IMR-90 (cell line): ENCODE measurements around the gene TBX15.

ENCODE experiments used
- BHLHE40 ChIP-seq: fragments of 150-350 bp; IDR thresholded peaks from 2 replicates; pipeline ENCODE4 v1.6.1; 2016; ENCODE audit warnings: mild to moderate bottlenecking, low read depth, low read length
- CEBPB ChIP-seq: IDR thresholded peaks from 2 replicates; pipeline ENCODE4 v1.6.1; 2012; ENCODE audit warnings: low read depth, low read length, improper control_type of control experiment
- CHD1 ChIP-seq: IDR thresholded peaks from 2 replicates; pipeline ENCODE4 v1.6.1; 2012; ENCODE audit warnings: low read depth, low read length, improper control_type of control experiment
- FOS ChIP-seq: fragments of 150-350 bp; IDR thresholded peaks from 2 replicates; pipeline ENCODE4 v1.6.1; 2016; ENCODE audit warnings: low read depth, low read length
- MAFK ChIP-seq: IDR thresholded peaks from 2 replicates; pipeline ENCODE4 v1.6.1; 2012; ENCODE audit warnings: low read depth, low read length, improper control_type of control experiment
- MXI1 ChIP-seq: IDR thresholded peaks from 2 replicates; pipeline ENCODE4 v1.6.1; 2012; ENCODE audit warnings: low read depth, mild to moderate bottlenecking, low read length, moderate library complexity, borderline replicate concordance
- POLR2A ChIP-seq: IDR thresholded peaks from 2 replicates; pipeline ENCODE4 v1.6.1; 2012; ENCODE audit warnings: mild to moderate bottlenecking, low read depth, low read length
- RAD21 ChIP-seq: IDR thresholded peaks from 2 replicates; pipeline ENCODE4 v1.6.1; 2012; ENCODE audit warnings: low read length, improper control_type of control experiment
- RCOR1 ChIP-seq: IDR thresholded peaks from 2 replicates; pipeline ENCODE4 v1.6.1; 2012; ENCODE audit warnings: mild to moderate bottlenecking, low read length, improper control_type of control experiment; ENCODE audit not compliant: insufficient replicate concordance
- RFX5 ChIP-seq: IDR thresholded peaks from 2 replicates; pipeline ENCODE4 v1.8.0; 2012; ENCODE audit warnings: low read depth, mild to moderate bottlenecking, low read length, moderate library complexity
- SMC3 ChIP-seq: fragments of 150-350 bp; IDR thresholded peaks from 2 replicates; pipeline ENCODE4 v1.6.1; 2016; ENCODE audit warnings: low read depth, mild to moderate bottlenecking, antibody characterized with exemption, low read length, moderate library complexity
- TF ChIP-seq, protein P1 (sequence below): conservative IDR thresholded peaks from 2 replicates; pipeline ENCODE4 v1.5.1; 2012; ENCODE audit warnings: mild to moderate bottlenecking, low read depth, low read length, improper control_type of control experiment
- TF ChIP-seq, protein P2 (sequence below): fragments of 150-350 bp; IDR thresholded peaks from 2 replicates; pipeline ENCODE4 v1.6.1; 2016; ENCODE audit warnings: low read depth, mild to moderate bottlenecking, low read length, moderate library complexity, borderline replicate concordance

DNA sequence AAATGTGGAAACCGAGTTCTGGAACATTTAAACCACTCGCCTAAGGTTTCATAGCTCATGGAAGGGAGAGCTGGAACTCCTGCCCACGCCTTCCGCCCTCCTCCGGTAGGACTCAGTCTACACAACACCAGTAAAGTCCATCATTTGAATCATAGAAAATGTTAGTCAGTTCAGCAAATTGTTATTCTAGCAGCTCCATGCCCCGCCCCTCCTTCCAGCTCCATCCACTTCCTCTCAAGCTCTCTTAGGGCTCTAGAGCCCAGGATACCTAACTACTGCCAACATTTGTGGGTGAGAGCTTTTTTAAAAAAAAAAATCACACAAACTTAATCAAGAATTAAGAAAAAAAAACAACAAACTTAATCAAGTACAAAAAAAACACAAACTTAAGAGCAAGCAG is 121.8 kb downstream of the TBX15 start:
- TF ChIP-seq, protein P1, sequence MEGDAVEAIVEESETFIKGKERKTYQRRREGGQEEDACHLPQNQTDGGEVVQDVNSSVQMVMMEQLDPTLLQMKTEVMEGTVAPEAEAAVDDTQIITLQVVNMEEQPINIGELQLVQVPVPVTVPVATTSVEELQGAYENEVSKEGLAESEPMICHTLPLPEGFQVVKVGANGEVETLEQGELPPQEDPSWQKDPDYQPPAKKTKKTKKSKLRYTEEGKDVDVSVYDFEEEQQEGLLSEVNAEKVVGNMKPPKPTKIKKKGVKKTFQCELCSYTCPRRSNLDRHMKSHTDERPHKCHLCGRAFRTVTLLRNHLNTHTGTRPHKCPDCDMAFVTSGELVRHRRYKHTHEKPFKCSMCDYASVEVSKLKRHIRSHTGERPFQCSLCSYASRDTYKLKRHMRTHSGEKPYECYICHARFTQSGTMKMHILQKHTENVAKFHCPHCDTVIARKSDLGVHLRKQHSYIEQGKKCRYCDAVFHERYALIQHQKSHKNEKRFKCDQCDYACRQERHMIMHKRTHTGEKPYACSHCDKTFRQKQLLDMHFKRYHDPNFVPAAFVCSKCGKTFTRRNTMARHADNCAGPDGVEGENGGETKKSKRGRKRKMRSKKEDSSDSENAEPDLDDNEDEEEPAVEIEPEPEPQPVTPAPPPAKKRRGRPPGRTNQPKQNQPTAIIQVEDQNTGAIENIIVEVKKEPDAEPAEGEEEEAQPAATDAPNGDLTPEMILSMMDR, result no peak
- TF ChIP-seq POLR2A, result no peak
- no peak for TF ChIP-seq MXI1
- no peak for TF ChIP-seq FOS
- TF ChIP-seq SMC3, result no peak
- no peak for TF ChIP-seq BHLHE40
- no peak for TF ChIP-seq RAD21
- TF ChIP-seq, protein P2, sequence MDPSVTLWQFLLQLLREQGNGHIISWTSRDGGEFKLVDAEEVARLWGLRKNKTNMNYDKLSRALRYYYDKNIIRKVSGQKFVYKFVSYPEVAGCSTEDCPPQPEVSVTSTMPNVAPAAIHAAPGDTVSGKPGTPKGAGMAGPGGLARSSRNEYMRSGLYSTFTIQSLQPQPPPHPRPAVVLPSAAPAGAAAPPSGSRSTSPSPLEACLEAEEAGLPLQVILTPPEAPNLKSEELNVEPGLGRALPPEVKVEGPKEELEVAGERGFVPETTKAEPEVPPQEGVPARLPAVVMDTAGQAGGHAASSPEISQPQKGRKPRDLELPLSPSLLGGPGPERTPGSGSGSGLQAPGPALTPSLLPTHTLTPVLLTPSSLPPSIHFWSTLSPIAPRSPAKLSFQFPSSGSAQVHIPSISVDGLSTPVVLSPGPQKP, result no peak
- no peak for TF ChIP-seq MAFK
- TF ChIP-seq RFX5, result no peak
- no peak for TF ChIP-seq CEBPB
- no peak for TF ChIP-seq CHD1
- TF ChIP-seq RCOR1, result no peak
